Heart left ventricle (tissue), 16 donors: ENCODE measurements around the gene HTRA3. TPM values are rescaled to one million over a fixed set of nuclear protein-coding genes. Genes with fewer than 3 reads are reported as not detected.
A peak's percentile ranks its signal among the peaks of the same experiment; 100 is the strongest.
"Not testable (repeated sequence)": the region's sequence is repeated elsewhere in the genome, so short reads cannot be mapped to it uniquely, and the experiment has no call there.

Experiments
- ATAC-seq, 4 donors: fragments of 200-7000 bp; cut with Tn5 transposase; one replicate each; pipeline ENCODE4 v1.9.1; 2020 to 2022; ENCODE audit warnings: moderate library complexity in 4 of 4, mild to moderate bottlenecking in 3 of 4, moderate number of reproducible peaks in 1 of 4
- DNase-seq, 5 donors: peaks; one replicate each; pipeline ENCODE4 v3.0.0-alpha.2; 2020
- H3K27ac ChIP-seq, 12 donors: fragments of 200-600 bp; sonication (generic) in 4 of 12; one replicate each; pipeline versions ENCODE4 v1.5.0 to v1.8.0; 2016 to 2022; ENCODE audit warnings: mild to moderate bottlenecking in 2 of 12
- H3K27me3 ChIP-seq, 9 donors: fragments of 200-600 bp; sonication (generic) in 2 of 9; one replicate each; pipeline versions ENCODE4 v1.5.1 to v1.8.0; 2016 to 2022; ENCODE audit warnings: mild to moderate bottlenecking in 3 of 9
- H3K36me3 ChIP-seq, 9 donors: fragments of 200-600 bp; sonication (generic) in 2 of 9; one replicate each; pipeline versions ENCODE4 v1.5.0 to v1.8.0; 2018 to 2022; ENCODE audit warnings: mild to moderate bottlenecking in 2 of 9
- H3K4me1 ChIP-seq, 12 donors: fragments of 200-600 bp; sonication (generic) in 4 of 12; one replicate each; pipeline versions ENCODE4 v1.5.0 to v1.8.0; 2016 to 2022; ENCODE audit warnings: mild to moderate bottlenecking in 3 of 12
- H3K4me3 ChIP-seq, 12 donors: fragments of 200-600 bp; sonication (generic) in 4 of 12; one replicate each; pipeline versions ENCODE4 v1.5.0 to v1.8.0; 2017 to 2022; ENCODE audit warnings: mild to moderate bottlenecking in 9 of 12, moderate library complexity in 4 of 12
- H3K9me3 ChIP-seq, 12 donors: fragments of 200-600 bp; sonication (generic) in 4 of 12; one replicate each; pipeline versions ENCODE4 v1.5.0 to v1.8.0; 2016 to 2022; ENCODE audit warnings: mild to moderate bottlenecking in 1 of 12
- POLR2A ChIP-seq, 2 donors: fragments of 450-650 bp; IDR thresholded peaks; one replicate each; pipeline ENCODE4 v1.6.1; 2017; ENCODE audit warnings: antibody characterized with exemption in 2 of 2, mild to moderate bottlenecking in 2 of 2, moderate library complexity in 2 of 2
- WGBS, 4 donors: extraction: QIAGEN DNeasy Blood & Tissue Kit in 2 of 4; methylation state at CpG; one replicate each; pipeline versions ENCODE4 v1.1.5 to v1.1.7; 2013 to 2018; 5-methylcytosine and 5-hydroxymethylcytosine counted together
- intact Hi-C, 10 donors: fragments of 100-400 bp; cut with DNase I; formaldehyde crosslinking; loops; one replicate each; pipeline versions ENCODE4 v1.11.1 to v1.14.2; 2022
- polyA plus RNA-seq, 2 donors: library from polyadenylated mRNA; stranded (reverse); fragments of 200-250 nt; gene quantifications; one replicate each; pipeline ENCODE4 v1.2.3, GENCODE V29; 2013
- total RNA-seq, 9 donors: library from RNA; depleted of rRNA in 2 of 9; stranded (reverse); fragments of >200 nt in 2 of 9; fragmentation: NEBNext Ultra II Directional in 3 of 9; extraction: Animal tissue kit (Norgen Biotek cat#: 25700) in 3 of 9; gene quantifications; one replicate each; pipeline versions ENCODE4 v1.1.0 to v1.2.4, GENCODE V29; 2016 to 2023
- TF ChIP-seq, protein P1 (sequence below), 12 donors: fragments of 200-600 bp; sonication (generic) in 4 of 12; IDR thresholded peaks; one replicate each; pipeline versions ENCODE4 v1.5.0 to v1.8.0; 2018 to 2022; ENCODE audit warnings: antibody characterized with exemption in 12 of 12, mild to moderate bottlenecking in 5 of 12
- donor health status: ischemic (EF 13 %, LVEDD 7.1; RV severe dilation, severe dysfunction).
- donor health status: healthy with polysubstance abuse.
- donor health status: DM: no; HTN: yes; CAD: no.
- donor health status: DM: no; HTN: no; CAD: no.
- donor health status: ischemic (EF 25% LVEDD 6.9; RV normal size, moderate dysfunction).
- donor health status: ischemic (EF 25% LVEDD 5.7; RV mildly dilated, moderate dysfunction).
- donor health status: healthy.
- donor health status: DM: yes; HTN: yes; CAD: no.
- donor health status: ischemic (EF 35%, LVEDD 5.7; RV mildly dilated, moderate dysfunction).
- donor health status: nonischemic (EF 11% LVEDD 7.7; RV severe dilation, severe dysfunction).
- donor health status: DM: yes; HTN: yes; CAD: no.
- donor health status: PGD.
- donor health status: ischemic (EF 29% LVEDD 5.4; RV normal size, mild dysfunction).
- donor health status: nonischemic (EF 23%, LVEDD 6.1; RV moderate dilation, normal function).

The HTRA3 gene
- total and polyA plus RNA-seq, 11 donors = 26.8 to 84.6 (median 50.1) TPM

DNA sequence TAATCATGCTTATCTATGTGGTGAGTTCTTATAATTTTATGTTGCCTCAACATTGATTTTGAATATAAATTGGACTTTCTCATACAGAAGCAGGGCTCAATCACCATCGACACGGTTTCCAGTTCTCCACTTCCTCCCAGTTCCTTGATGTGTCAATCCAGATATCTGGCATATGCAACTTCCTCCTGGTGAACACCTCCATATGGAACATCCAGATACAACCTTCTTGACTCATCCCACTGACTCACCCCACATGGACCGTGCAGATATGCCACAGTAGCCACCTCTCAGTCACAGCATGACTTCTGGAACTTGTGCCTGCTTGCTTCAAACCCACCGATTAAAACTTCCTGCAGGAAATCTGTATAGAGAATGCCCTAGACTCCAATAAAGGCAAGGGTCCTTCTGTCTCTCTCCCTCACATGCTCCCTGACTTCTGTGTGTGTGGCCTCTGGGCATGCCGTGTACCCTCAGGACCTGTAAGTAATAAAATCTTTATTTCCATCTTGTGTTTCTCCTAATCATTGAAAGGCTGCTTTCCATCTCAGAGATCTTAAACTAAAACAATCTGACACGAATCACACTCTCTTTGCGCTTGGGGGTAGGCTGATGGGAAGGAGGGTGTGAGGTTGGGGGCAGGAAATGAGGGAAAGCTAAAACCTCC, 67.0 kb downstream of the HTRA3 start:
- Histone ChIP-seq H3K27ac (no peak overlapping the region), H3K36me3 (no peaks in the 10 kb centered on the region), H3K27me3 (no peaks in the 10 kb centered on the region), H3K4me1 (peaks cover 0 to 25% (median 17%) of the 10 kb centered on the region in 12 donors), H3K9me3 (peaks cover 0 to 11% (median 0%) of the 10 kb centered on the region in 12 donors), H3K4me3 (no peak overlapping the region)
- TF ChIP-seq, protein P1, sequence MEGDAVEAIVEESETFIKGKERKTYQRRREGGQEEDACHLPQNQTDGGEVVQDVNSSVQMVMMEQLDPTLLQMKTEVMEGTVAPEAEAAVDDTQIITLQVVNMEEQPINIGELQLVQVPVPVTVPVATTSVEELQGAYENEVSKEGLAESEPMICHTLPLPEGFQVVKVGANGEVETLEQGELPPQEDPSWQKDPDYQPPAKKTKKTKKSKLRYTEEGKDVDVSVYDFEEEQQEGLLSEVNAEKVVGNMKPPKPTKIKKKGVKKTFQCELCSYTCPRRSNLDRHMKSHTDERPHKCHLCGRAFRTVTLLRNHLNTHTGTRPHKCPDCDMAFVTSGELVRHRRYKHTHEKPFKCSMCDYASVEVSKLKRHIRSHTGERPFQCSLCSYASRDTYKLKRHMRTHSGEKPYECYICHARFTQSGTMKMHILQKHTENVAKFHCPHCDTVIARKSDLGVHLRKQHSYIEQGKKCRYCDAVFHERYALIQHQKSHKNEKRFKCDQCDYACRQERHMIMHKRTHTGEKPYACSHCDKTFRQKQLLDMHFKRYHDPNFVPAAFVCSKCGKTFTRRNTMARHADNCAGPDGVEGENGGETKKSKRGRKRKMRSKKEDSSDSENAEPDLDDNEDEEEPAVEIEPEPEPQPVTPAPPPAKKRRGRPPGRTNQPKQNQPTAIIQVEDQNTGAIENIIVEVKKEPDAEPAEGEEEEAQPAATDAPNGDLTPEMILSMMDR (IDR thresholded peaks at IDR 0.05) = no peak
- no peak for TF ChIP-seq POLR2A (IDR thresholded peaks at IDR 0.05)
- whole genome bisulfite sequencing, 4 donors = 81 to 87% (median 85%) methylated on average over 7 of the region's 7 CpGs
- ATAC-seq = no peak
- intact Hi-C loops = no loop called here
- peak in 1 of 5 donors; percentile 1 for DNase-seq

DNA sequence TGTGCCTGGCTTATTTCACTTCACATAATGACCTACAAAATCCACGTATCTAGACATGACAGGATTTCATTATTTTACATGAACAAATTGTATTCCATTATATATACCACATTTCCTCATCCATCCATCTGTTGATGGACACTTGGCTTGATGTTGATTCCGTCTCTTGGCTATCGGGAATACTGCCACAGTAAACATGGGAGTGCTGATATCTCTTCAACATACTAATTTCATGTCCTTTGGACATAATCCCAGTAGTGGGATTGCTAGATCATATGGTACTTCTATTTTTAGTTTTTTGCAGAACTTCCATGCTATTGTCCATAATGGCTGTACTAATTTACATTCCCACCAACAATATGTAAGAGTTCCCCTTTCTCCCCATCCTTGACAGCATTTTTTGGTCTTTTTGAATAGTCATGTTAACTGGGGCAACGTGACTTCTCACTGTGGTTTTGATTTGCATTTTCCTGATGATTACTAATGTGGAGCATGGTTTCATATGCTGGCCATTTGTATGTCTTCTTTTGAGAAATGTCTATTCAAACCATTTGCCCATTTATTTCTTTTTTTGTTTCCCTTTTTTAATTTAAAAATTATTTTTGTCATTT, 68.9 kb downstream of the HTRA3 start:
- TF ChIP-seq, protein P1 (IDR thresholded peaks at IDR 0.05) = no peak
- no peak for TF ChIP-seq POLR2A (IDR thresholded peaks at IDR 0.05)
- peaks cover 0 to 11% (median 0%) of the 10 kb centered on the region in 12 donors for H3K9me3 ChIP-seq
- H3K36me3 ChIP-seq = no peaks in the 10 kb centered on the region
- intact Hi-C loops = no loop called here
- H3K27me3 ChIP-seq = no peaks in the 10 kb centered on the region
- no peak overlapping the region for H3K27ac ChIP-seq
- 40 to 46% (median 42%) methylated on average over 4 of the region's 4 CpGs for WGBS, 4 donors
- H3K4me1 ChIP-seq = peaks cover 6 to 34% (median 21%) of the 10 kb centered on the region in 12 donors
- ATAC-seq = no peak
- no peak for DNase-seq
- no peak overlapping the region for H3K4me3 ChIP-seq

GRCh38 chr4:8340781-8341241, 71.3 kb downstream of the HTRA3 start:
- 31 to 59% (median 38%) methylated on average over 4 to 8 of the region's 8 CpGs for WGBS, 4 donors
- ATAC-seq (peak; percentile 94 to 96 (median 96)), DNase-seq (peak; percentile 85 to 93 (median 87))
- no peak for TF ChIP-seq POLR2A (IDR thresholded peaks at IDR 0.05)
- TF ChIP-seq, protein P1 (IDR thresholded peaks at IDR 0.05) = no peak
- intact Hi-C loops = loop anchor here in 4 of 10 donors (2.0 to 10.0 kb wide), 4 partner anchors 51 to 64 kb away; no protein-coding TSS in a partner anchor
- H3K4me1 ChIP-seq = peaks cover 6 to 37% (median 21%) of the 10 kb centered on the region in 12 donors
- H3K9me3 ChIP-seq = peaks cover 0 to 9% (median 0%) of the 10 kb centered on the region in 12 donors
- peak overlapping the region; percentile 57 to 96 (median 79) for H3K27ac ChIP-seq
- no peaks in the 10 kb centered on the region for H3K36me3 ChIP-seq
- no peaks in the 10 kb centered on the region for H3K27me3 ChIP-seq
- H3K4me3 ChIP-seq = no peak overlapping the region

GRCh38 chr4:8341281-8341680, 71.7 kb downstream of the HTRA3 start:
- H3K27me3 ChIP-seq, DNase-seq, H3K4me3 ChIP-seq, H3K9me3 ChIP-seq, H3K36me3 ChIP-seq, ATAC-seq: not testable (repeated sequence)
- H3K27ac ChIP-seq = peak overlapping the region; percentile 57 to 96 (median 79)
- H3K4me1 ChIP-seq = peaks cover 6 to 37% (median 21%) of the 10 kb centered on the region in 12 donors
- intact Hi-C loops = loop anchor here in 4 of 10 donors (2.0 to 10.0 kb wide), 4 partner anchors 51 to 64 kb away; no protein-coding TSS in a partner anchor
- WGBS, 4 donors = 78 to 88% (median 81%) methylated on average over 7 of the region's 7 CpGs
